Umbilical cord (tissue), 2 donors: Measurements from ENCODE around the gene IPO13. TPM values are rescaled to one million over a fixed set of nuclear protein-coding genes. Genes with fewer than 3 reads are reported as not detected.

ENCODE experiments used
- DNase-seq: peaks from one replicate; pipeline ENCODE4 v3.0.0-alpha.2; 2015; ENCODE audit warnings: low spot score
- total RNA-seq: library from RNA; depleted of rRNA; stranded (reverse); fragments of >200 nt; gene quantifications from one replicate; pipeline ENCODE4 v1.2.3, GENCODE V29; 2014; ENCODE audit warnings: low replicate concordance; ENCODE audit not compliant: insufficient read depth

Gene IPO13
- total RNA-seq, 1 donor from 2014 or later = 26.5 TPM

GRCh38 chr1:43973981-43974442, 27.3 kb downstream of the IPO13 start:
- DNase-seq = no peak

- peak; percentile 97 for DNase-seq
Observed at GRCh38 chr1:43974443-43975248, 27.9 kb downstream of the IPO13 start, which contains the start of gene ATP6V0B. Gene ATP6V0B (plus strand): TSS chr1:43974960. CDS start chr1:43975041, 81 bp downstream.

GRCh38 chr1:43975249-43975961, 28.7 kb downstream of the IPO13 start:
- peak; percentile 52 for DNase-seq

GRCh38 chr1:43976045-43976444, 29.3 kb downstream of the IPO13 start:
- DNase-seq = no peak

GRCh38 chr1:43976890-43977289, 30.1 kb downstream of the IPO13 start:
- no peak for DNase-seq

GRCh38 chr1:43977376-43978263, 30.9 kb downstream of the IPO13 start:
- no peak for DNase-seq

GRCh38 chr1:43978264-43978550, 31.5 kb downstream of the IPO13 start:
- no peak for DNase-seq

GRCh38 chr1:43978551-43979260, 32.0 kb downstream of the IPO13 start, which contains the start of gene B4GALT2:
Gene B4GALT2 (plus strand): TSS chr1:43979210. CDS start chr1:43981161, 1,951 bp downstream.
- DNase-seq = peak; percentile 44

GRCh38 chr1:43979261-43979527, 32.4 kb downstream of the IPO13 start:
- no peak for DNase-seq

GRCh38 chr1:43979528-43980254, 32.9 kb downstream of the IPO13 start:
- DNase-seq = peak; percentile 74

- no peak for DNase-seq
Observed at GRCh38 chr1:43980255-43981134, 33.7 kb downstream of the IPO13 start.

GRCh38 chr1:43981135-43981491, 34.4 kb downstream of the IPO13 start:
- no peak for DNase-seq

- no peak for DNase-seq
Observed at GRCh38 chr1:43981636-43982035, 34.9 kb downstream of the IPO13 start.

- no peak for DNase-seq
Observed at GRCh38 chr1:43982241-43982640, 35.5 kb downstream of the IPO13 start.

- no peak for DNase-seq
Observed at GRCh38 chr1:43982808-43983207, 36.1 kb downstream of the IPO13 start.

- no peak for DNase-seq
Observed at GRCh38 chr1:43983253-43983899, 36.6 kb downstream of the IPO13 start.

GRCh38 chr1:43984855-43985254, 38.1 kb downstream of the IPO13 start:
- DNase-seq = no peak

- DNase-seq = no peak
Observed at GRCh38 chr1:43985984-43986595, 39.3 kb downstream of the IPO13 start.

- DNase-seq = no peak
Observed at GRCh38 chr1:43986712-43987111, 40.0 kb downstream of the IPO13 start.
